ENCODE data around the gene FGD3.

Gene FGD3

GRCh38 chr9:93072383-93072795, 125.1 kb downstream of the FGD3 start:
- DNase-seq (ENCODE audit: low spot score) = no peak

DNA sequence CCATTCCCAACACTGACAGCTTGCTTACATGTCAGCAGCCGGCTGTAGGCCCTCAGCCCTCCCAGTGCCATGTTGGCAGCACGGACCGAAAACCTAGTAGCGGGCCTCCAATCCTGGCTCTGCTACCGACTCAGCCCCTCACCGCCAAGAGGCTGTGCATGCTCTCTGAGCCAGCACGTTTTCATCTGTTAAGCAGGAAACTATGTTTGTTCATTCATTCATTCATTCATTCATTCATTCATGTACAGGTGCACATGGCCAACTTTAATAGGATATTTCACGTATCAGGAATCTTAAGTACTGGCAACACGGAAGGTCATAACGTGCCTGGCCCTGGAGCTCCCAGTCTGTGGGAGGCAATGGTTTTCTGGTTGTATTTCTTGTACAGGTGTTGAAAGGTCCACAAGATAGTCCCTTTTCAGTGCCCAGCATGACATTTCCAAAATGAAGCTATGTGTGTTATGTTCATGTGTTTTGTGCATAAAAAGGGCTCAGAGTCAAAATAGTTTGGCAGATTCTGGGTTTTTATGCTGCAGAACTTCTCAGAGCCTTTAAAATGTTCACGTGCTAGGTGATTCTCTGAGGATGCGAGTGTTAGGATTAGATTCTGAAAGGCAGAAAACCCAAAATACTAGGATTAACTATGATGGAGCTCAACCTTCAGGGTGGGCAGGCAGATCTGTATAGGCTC, 128.9 kb downstream of the FGD3 start:
- DNase-seq (ENCODE audit: low spot score) = no peak

DNA sequence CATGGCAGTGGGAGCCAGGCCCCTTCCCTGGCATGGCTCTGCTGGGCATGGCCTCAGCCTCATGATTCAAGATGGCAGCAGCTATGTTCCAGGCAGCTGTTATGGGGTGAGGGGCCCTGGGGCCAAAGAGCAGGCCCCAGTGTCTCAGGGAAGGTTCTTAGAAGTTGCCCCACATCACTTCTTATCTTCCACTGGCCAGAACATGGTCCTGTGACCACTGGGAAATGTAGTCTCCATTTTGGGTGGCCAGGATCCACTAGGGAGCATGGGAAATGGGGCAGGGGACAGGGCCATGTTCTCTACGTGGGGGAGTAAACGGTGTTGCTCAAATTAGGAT, 129.4 kb downstream of the FGD3 start:
- DNase-seq (ENCODE audit: low spot score) = no peak

GRCh38 chr9:93077367-93077766, 130.0 kb downstream of the FGD3 start:
- DNase-seq (ENCODE audit: low spot score) = no peak

- no peak for DNase-seq (ENCODE audit: low spot score)
These were observed 130.5 kb downstream of the FGD3 start for GRCh38 chr9:93077811-93078210.

- no peak for DNase-seq (ENCODE audit: low spot score)
These were observed 132.0 kb downstream of the FGD3 start for GRCh38 chr9:93079371-93079770.

DNA sequence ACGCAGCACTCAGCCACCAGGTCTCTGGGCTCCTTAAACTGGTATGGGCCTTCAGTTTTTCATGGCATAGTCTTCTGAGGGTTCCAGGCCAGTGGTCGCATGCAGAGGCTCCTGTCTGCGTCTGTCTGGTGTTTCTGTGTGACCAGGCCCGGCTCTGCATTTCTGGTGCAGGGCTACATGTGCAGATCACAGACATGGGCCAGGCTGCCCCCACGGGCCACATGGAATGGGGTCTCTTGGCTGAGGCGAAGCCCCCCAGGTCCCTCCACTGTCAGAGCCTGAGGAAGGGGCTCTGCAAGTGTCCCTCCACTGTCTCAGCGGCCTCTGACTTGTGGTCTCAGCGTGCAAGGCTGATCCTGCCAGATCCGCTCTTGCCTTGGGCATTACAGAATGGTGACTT, 133.1 kb downstream of the FGD3 start:
- no peak for DNase-seq (ENCODE audit: low spot score)

DNA sequence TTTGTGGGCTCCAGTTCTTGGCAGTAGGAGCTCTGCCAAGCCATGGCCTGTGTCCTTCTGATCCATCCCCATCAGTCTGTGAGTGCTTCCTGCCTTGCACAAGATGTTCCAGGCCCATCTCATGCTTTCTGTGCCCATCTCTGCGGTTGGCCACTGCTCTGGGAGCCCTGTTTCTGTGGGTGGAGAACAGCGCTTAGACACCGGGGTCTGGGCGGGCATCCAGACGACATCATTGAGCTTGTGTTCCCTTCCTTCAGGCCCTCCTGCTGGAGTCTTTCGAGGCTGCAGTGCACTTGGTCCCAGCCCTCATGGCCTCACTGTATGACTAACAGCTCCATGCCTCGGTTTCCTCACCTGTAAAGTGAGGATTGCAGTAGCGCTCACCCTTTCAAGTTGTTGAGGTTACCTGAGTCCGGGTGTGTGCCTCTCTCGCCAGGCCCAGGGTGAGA, 133.8 kb downstream of the FGD3 start:
- DNase-seq (ENCODE audit: low spot score) = peak; percentile 3

DNA sequence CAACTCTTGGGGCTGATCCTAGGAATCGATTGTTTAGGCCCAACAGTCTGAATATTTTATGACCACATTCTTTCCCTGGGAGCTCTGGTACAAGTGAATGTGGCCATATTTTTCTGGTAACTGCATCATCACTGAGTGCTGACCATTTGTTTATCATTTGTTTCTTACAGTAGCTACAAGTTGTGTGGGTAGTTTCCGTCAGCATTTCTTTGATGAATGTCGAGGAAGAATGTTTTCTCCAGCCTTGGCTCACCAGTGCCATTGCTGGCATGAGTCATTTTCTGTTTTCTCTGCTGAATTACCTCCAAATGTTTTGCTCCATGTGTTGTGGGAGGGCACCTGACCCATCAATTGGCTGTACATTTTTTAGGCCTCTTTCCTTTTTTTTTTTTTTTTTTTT, 134.6 kb downstream of the FGD3 start:
- DNase-seq (ENCODE audit: low spot score) = peak; percentile 2

- peak; percentile 21 for DNase-seq (ENCODE audit: low spot score)
These were observed 135.6 kb downstream of the FGD3 start for GRCh38 chr9:93082841-93083411.

GRCh38 chr9:93083592-93084470, 136.5 kb downstream of the FGD3 start:
- no peak for DNase-seq (ENCODE audit: low spot score)

GRCh38 chr9:93084471-93084881, 137.2 kb downstream of the FGD3 start:
- no peak for DNase-seq (ENCODE audit: low spot score)

DNA sequence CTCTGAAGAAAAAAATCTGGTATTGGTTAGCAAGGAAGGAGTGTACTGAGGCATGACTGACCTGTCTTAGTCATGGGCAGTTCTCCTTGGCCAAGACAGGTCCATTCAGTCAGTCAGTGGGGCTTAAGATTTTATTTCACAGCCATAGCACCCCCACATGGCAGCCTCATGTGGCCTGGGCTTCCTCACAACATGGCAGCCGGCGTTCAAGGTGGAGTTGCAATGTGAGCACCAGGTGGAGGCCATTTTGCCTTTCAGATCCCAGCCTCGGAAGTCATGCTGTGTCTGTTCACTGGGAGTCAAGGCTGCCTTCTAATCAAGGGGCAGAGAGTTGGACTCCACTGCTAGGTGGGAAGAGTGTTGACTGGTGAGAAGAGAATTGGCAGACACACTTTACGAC, 138.4 kb downstream of the FGD3 start:
- no peak for DNase-seq (ENCODE audit: low spot score)

Data from D341Med (cell line).